PC-3 (cell line): ENCODE measurements around the gene KRTAP5-5. TPM values are rescaled to one million over a fixed set of nuclear protein-coding genes. Genes with fewer than 3 reads are reported as not detected.
"Not testable (repeated sequence)": the region's sequence is repeated elsewhere in the genome, so short reads cannot be mapped to it uniquely, and the experiment has no call there.

Source experiments
- ATAC-seq: fragments of 200-7000 bp; cut with Tn5 transposase; 2 replicates; pipeline ENCODE4 v1.9.1; 2020; ENCODE audit warnings: mild to moderate bottlenecking, moderate library complexity
- BruUV-seq: library from RNA; stranded (reverse); fragments of 400-500 nt; replicated peaks from 2 replicates; lab custom pipeline; 2021; lab: Mats Ljungman, UMichigan
- CTCF ChIA-PET: fragments of 300-600 bp; sonication (Branson Sonifier 250); formaldehyde crosslinking; loops from one replicate; lab custom pipeline; 2022; ENCODE audit warnings: antibody characterized with exemption; lab: Charles Lee
- POLR2A ChIA-PET: fragments of 300-600 bp; sonication (Branson Sonifier 250); formaldehyde crosslinking; loops from one replicate; lab custom pipeline; 2022; ENCODE audit warnings: antibody characterized with exemption; ENCODE audit not compliant: unreplicated experiment; lab: Charles Lee
- DNase-seq: peaks from one replicate; pipeline ENCODE4 v3.0.0-alpha.2; 2015
- H2AFZ ChIP-seq: fragments of 300-600 bp; sonication (generic); 2 replicates; pipeline ENCODE4 v1.6.0; 2016; ENCODE audit warnings: antibody characterized with exemption, low read length
- H3F3A ChIP-seq: fragments of 300-600 bp; sonication (generic); one replicate; pipeline ENCODE4 v1.6.0; 2017; ENCODE audit warnings: antibody characterized with exemption, low read length, control low read depth, mild to moderate bottlenecking; ENCODE audit not compliant: unreplicated experiment
- H3K27ac ChIP-seq: fragments of 300-600 bp; sonication (generic); 2 replicates; pipeline ENCODE4 v1.5.1; 2016; ENCODE audit warnings: mild to moderate bottlenecking, low read length
- H3K27me3 ChIP-seq: fragments of 300-600 bp; sonication (generic); 2 replicates; pipeline ENCODE4 v1.6.1; 2016; ENCODE audit warnings: low read length, mixed read lengths
- H3K36me3 ChIP-seq: fragments of 300-600 bp; sonication (generic); 2 replicates; pipeline ENCODE4 v1.6.1; 2016; ENCODE audit warnings: low read depth, mixed run types, low read length, mixed read lengths
- H3K4me1 ChIP-seq: fragments of 300-600 bp; sonication (generic); 2 replicates; pipeline ENCODE4 v1.5.1; 2016; ENCODE audit warnings: low read length; ENCODE audit not compliant: insufficient read depth
- H3K4me2 ChIP-seq: fragments of 300-600 bp; sonication (generic); 2 replicates; pipeline ENCODE4 v1.6.0; 2016; ENCODE audit warnings: low read length
- H3K4me3 ChIP-seq: fragments of 300-600 bp; sonication (generic); 2 replicates; pipeline ENCODE4 v1.5.1; 2016; ENCODE audit warnings: mild to moderate bottlenecking, low read length, mixed read lengths
- H3K79me2 ChIP-seq: fragments of 300-600 bp; sonication (generic); 2 replicates; pipeline ENCODE4 v1.6.1; 2017; ENCODE audit warnings: low read length, mixed read lengths
- H3K9ac ChIP-seq: fragments of 300-600 bp; sonication (generic); 2 replicates; pipeline ENCODE4 v1.6.0; 2016; ENCODE audit warnings: mild to moderate bottlenecking, low read length
- H3K9me2 ChIP-seq: fragments of 300-600 bp; sonication (generic); replicated peaks from 2 replicates; pipeline ENCODE4 v1.6.1; 2016; ENCODE audit warnings: mixed run types, low read length, mixed read lengths
- H3K9me3 ChIP-seq: fragments of 300-600 bp; sonication (generic); 2 replicates; pipeline ENCODE4 v1.6.1; 2016; ENCODE audit warnings: low read length, mixed read lengths
- H4K20me1 ChIP-seq: fragments of 300-600 bp; sonication (generic); 2 replicates; pipeline ENCODE4 v1.6.1; 2016; ENCODE audit warnings: low read length, mixed read lengths
- CTCF ChIP-seq: fragments of 300-600 bp; sonication (generic); conservative IDR thresholded peaks from 2 replicates; pipeline ENCODE4 v1.5.1; 2017; ENCODE audit warnings: antibody characterized with exemption, low read depth, mild to moderate bottlenecking, low read length
- EZH2 ChIP-seq: fragments of 300-600 bp; sonication (generic); IDR thresholded peaks from one replicate; pipeline ENCODE4 v1.6.1; 2017; ENCODE audit warnings: antibody characterized with exemption, mild to moderate bottlenecking, low read length; ENCODE audit not compliant: unreplicated experiment
- EZH2phosphoT487 ChIP-seq: fragments of 300-600 bp; sonication (generic); IDR thresholded peaks from 2 replicates; pipeline ENCODE4 v1.6.1; 2018; ENCODE audit warnings: mild to moderate bottlenecking, antibody characterized with exemption, low read length, borderline replicate concordance
- intact Hi-C: fragments of 100-400 bp; cut with micrococcal nuclease; formaldehyde crosslinking; loops from 2 replicates; pipeline ENCODE4 v1.9.0; 2023
- total RNA-seq: library from RNA; depleted of rRNA; stranded (reverse); fragments of >200 nt; gene quantifications from 2 replicates; pipeline ENCODE4 v1.2.3, GENCODE V29; 2014

The KRTAP5-5 gene
- total RNA-seq, 1 experiment from 2014 or later: not detected

DNA sequence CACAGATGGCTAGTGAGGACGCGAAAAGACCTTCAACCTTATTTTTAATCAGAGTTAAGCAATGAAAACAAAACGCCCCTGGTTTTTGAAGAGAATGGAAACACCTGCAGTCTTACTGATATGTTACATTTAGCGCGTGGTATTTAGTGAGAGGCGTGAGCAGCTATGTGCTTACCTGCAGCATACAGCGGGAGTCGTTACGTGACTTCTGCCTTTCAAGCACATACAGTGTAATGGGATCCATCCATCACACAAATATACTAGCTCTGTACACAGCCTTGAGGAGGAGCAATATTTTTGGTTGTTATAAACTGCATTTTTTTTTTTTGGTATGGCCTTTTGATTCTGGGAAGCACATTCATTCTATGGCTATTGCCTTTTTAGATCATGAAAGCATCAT, 36.9 kb upstream of the KRTAP5-5 start:
- Histone ChIP-seq H3K9me2 (no peaks in the 10 kb centered on the region), H3K9ac (no peak overlapping the region), H3K4me2 (no peak overlapping the region), H3K27me3 (0 out of 2 replicates have a peak, but pooled peaks cover 3% of the 10 kb centered on the region), H3K27ac (no peak overlapping the region), H2AFZ (no peak overlapping the region), H3F3A (no peaks in the 10 kb centered on the region), H3K4me1 (peaks cover 5% of the 10 kb centered on the region), H3K4me3 (no peak overlapping the region), H3K79me2 (no peaks in the 10 kb centered on the region), H3K36me3 (no peaks in the 10 kb centered on the region), H4K20me1 (no peaks in the 10 kb centered on the region), H3K9me3 (no peaks in the 10 kb centered on the region)
- TF ChIP-seq EZH2 (no peak), CTCF (no peak), EZH2phosphoT487 (no peak)
- DNase-seq (no peak), ATAC-seq (no peak)
- CTCF ChIA-PET: no interaction called here
- intact Hi-C loops: no loop called here
- BruUV-seq: no TSS peak
- POLR2A ChIA-PET: no interaction called here

GRCh38 chr11:1595994-1596575, 33.5 kb upstream of the KRTAP5-5 start:
- H3K4me1 ChIP-seq, H3K9me2 ChIP-seq, H4K20me1 ChIP-seq, H3K27ac ChIP-seq, H2AFZ ChIP-seq, H3K9ac ChIP-seq, POLR2A ChIA-PET, H3F3A ChIP-seq, H3K4me2 ChIP-seq, H3K9me3 ChIP-seq, BruUV-seq, H3K4me3 ChIP-seq, H3K79me2 ChIP-seq, H3K36me3 ChIP-seq, intact Hi-C loops: not testable (repeated sequence)
- peaks cover 24% of the 10 kb centered on the region for H3K27me3 ChIP-seq
- CTCF ChIA-PET: interaction anchor here (0.6 to 1.3 kb wide), 3 partner anchors 9 to 49 kb away, joined by 3 to 6 read pairs (median 4); no protein-coding TSS in a partner anchor
- DNase-seq (peak; percentile 31), ATAC-seq (peak; percentile 64)

DNA sequence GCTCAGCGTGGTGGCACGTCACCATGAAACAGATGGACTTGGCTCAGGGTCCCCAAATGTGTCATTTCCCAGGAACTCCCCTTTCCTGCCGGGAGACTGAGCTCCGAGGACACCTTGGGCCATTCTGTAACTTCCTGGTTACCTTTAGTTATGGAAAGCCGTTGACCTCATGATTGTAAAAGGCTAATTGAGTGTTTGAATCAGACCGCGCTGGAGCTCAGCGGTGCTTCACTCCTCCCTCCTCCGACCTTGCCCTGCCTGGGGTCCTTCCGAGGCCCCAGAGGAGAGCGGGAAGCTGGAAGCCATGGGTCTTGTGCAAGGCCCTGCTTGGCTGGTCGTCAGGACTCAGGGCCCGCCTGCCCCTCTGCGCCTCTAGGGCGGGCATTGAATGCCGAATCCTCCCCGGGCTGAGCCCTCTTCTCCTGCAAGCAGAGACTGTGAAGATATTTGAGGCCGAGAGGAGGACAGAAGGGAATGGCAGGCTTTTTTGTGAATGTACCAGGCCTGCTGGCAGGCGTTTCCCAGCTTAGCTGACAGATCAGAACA, 32.9 kb upstream of the KRTAP5-5 start:
- BruUV-seq, CTCF ChIA-PET, H3K27ac ChIP-seq, H3K9me2 ChIP-seq, H4K20me1 ChIP-seq, H3K9ac ChIP-seq, H3K4me3 ChIP-seq, ATAC-seq, H3K36me3 ChIP-seq, H3K9me3 ChIP-seq, POLR2A ChIA-PET, intact Hi-C loops, H3F3A ChIP-seq, H2AFZ ChIP-seq, DNase-seq, H3K4me1 ChIP-seq, H3K79me2 ChIP-seq, H3K4me2 ChIP-seq: not testable (repeated sequence)
- peaks cover 30% of the 10 kb centered on the region for H3K27me3 ChIP-seq
